Esophagus squamous epithelium (tissue), 5 donors: Measurements from ENCODE around the gene SFMBT1. TPM values are rescaled to one million over a fixed set of nuclear protein-coding genes. Genes with fewer than 3 reads are reported as not detected.

Experiments
- DNase-seq: peaks from one replicate; lab custom pipeline; 2025; lab: John Stamatoyannopoulos, UW
- H3K27ac ChIP-seq, 4 donors: fragments of 200-600 bp; sonication (generic); one replicate each; pipeline ENCODE4 v1.5.1; 2016 to 2019; ENCODE audit warnings: mild to moderate bottlenecking in 1 of 4
- H3K27me3 ChIP-seq, 4 donors: fragments of 200-600 bp; sonication (generic); 1 replicate in 3 of 4; 2 replicates in 1 of 4; pipeline versions ENCODE4 v1.5.1 to v1.6.0; 2017 to 2021; ENCODE audit warnings: antibody characterized with exemption in 1 of 4
- H3K36me3 ChIP-seq, 3 donors: fragments of 200-600 bp; sonication (generic); one replicate each; pipeline ENCODE4 v1.5.1; 2016 to 2019
- H3K4me1 ChIP-seq, 3 donors: fragments of 200-600 bp; sonication (generic); one replicate each; pipeline ENCODE4 v1.5.1; 2017 to 2019
- H3K4me3 ChIP-seq, 4 donors: fragments of 200-600 bp; sonication (generic); 1 replicate in 3 of 4; 2 replicates in 1 of 4; pipeline ENCODE4 v1.5.1; 2016 to 2019; ENCODE audit warnings: mild to moderate bottlenecking in 2 of 4, moderate library complexity in 1 of 4
- H3K9me3 ChIP-seq, 3 donors: fragments of 200-600 bp; sonication (generic); one replicate each; pipeline ENCODE4 v1.5.1; 2016 to 2019
- CTCF ChIP-seq, 6 experiments: fragments of 450-650 bp in 4 of 6; fragments of 200-600 bp in 2 of 6; sonication (generic) in 2 of 6; IDR thresholded peaks; one replicate each; pipeline ENCODE4 v1.5.1; 2016 to 2019; ENCODE audit warnings: antibody characterized with exemption in 6 of 6, mild to moderate bottlenecking in 4 of 6, moderate library complexity in 4 of 6
- POLR2A ChIP-seq, 4 donors: fragments of 450-650 bp; IDR thresholded peaks; one replicate each; pipeline ENCODE4 v1.6.1; 2017; ENCODE audit warnings: antibody characterized with exemption in 4 of 4, mild to moderate bottlenecking in 4 of 4, moderate library complexity in 3 of 4
- WGBS, 2 donors: methylation state at CpG; one replicate each; pipeline ENCODE4 v1.1.5; 2018; 5-methylcytosine and 5-hydroxymethylcytosine counted together
- intact Hi-C: fragments of 100-400 bp; cut with DNase I; formaldehyde crosslinking; loops from one replicate; pipeline ENCODE4 v1.15.0; 2022
- total RNA-seq, 4 donors: library from RNA; depleted of rRNA; stranded (reverse); fragments of >200 nt; gene quantifications; one replicate each; pipeline ENCODE4 v1.1.0, GENCODE V29; 2016
- donor health status: DM: yes; HTN: yes; CAD: no.

SFMBT1 gene
- total RNA-seq, 4 donors from 2014 or later: 6.6 to 26.7 (median 9.4) TPM

DNA sequence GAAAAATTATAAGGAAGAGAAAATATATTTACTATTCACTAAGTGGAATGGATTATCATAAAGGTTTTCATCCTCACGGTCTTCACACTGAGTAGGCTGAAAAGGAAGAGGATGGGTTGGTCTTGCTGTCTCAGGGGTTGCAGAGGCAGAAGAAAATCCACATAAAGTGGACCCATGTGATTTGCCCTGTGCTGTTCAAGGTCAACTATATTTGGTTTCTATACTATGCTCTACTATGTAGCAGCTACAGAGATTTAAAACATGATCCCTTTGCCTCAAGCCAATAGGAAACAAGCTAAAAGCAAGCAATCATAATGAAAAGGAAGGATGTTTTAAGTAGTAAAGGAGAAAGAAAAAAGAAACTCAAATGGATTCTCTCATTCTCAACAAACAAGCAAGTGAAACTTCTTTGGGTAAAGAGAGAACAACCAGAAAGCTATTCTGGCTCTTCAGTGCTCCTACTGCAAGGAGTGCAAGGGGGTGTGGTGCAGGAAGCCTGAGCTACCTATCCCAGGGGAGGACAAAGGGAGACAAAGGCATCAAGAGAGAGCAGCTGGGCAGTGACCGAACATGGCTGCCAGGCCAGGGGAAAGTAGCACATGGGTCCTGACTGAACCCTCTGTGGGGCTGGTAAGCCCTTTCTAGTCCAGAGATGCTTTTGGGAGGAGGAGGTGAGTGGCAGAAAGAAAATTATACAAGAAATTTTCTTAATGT, 35.9 kb downstream of the SFMBT1 start:
- TF ChIP-seq CTCF (IDR thresholded peaks at IDR 0.05) (no peak), POLR2A (IDR thresholded peaks at IDR 0.05) (no peak)
- intact Hi-C loops: no loop called here
- Histone ChIP-seq H3K36me3 (peaks cover 0 to 4% (median 0%) of the 10 kb centered on the region in 3 donors), H3K4me3 (no peak overlapping the region), H3K4me1 (no peaks in the 10 kb centered on the region), H3K27me3 (no peaks in the 10 kb centered on the region), H3K9me3 (no peaks in the 10 kb centered on the region), H3K27ac (no peak overlapping the region)
- no peak for DNase-seq
- 63 to 75% methylated on average over 2 of the region's 2 CpGs for WGBS, 2 donors

- Histone ChIP-seq H3K4me1 (no peaks in the 10 kb centered on the region), H3K9me3 (no peaks in the 10 kb centered on the region), H3K4me3 (no peak overlapping the region), H3K36me3 (no peaks in the 10 kb centered on the region), H3K27me3 (no peaks in the 10 kb centered on the region), H3K27ac (no peak overlapping the region)
- TF ChIP-seq CTCF (IDR thresholded peaks at IDR 0.05): no peak
- TF ChIP-seq POLR2A (IDR thresholded peaks at IDR 0.05): no peak
- intact Hi-C loops: no loop called here
- 84 to 91% methylated on average over 6 of the region's 6 CpGs for WGBS, 2 donors
- DNase-seq: no peak
Observed at GRCh38 chr3:53008932-53009331, 36.9 kb downstream of the SFMBT1 start.

DNA sequence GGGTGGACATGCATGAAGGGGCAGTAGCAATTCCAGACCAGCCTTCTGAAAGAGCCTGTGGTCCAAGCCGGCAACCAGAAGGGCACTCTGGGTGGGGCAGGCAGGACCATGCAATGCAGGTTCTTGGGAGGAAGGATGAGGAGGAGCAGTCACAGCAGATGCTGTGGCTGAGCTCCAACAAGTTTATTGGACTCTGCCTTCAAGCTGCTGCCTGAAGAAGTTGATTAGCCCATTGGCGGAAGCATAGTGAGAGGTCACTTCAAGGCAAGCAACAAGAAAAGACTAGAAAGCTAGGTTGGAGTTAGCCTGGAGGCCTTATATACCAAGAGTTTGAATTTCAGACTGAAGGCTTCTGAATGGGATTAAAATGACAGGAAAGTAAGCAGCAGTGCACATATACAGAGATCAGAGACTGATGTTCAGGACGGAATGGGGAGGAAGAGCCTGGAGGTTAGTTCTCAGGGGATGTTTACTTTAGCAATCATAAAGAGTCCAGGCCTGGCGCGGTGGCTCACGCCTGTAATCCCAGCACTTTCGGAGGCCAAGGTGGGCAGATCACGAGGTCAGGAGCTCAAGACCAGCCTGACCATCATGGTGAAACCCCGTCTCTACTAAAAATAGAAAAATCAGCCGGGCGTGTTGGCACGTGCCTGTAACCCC, 39.9 kb downstream of the SFMBT1 start:
- H3K36me3 ChIP-seq: no peaks in the 10 kb centered on the region
- TF ChIP-seq CTCF (IDR thresholded peaks at IDR 0.05): no peak
- no peak for TF ChIP-seq POLR2A (IDR thresholded peaks at IDR 0.05)
- intact Hi-C loops: no loop called here
- H3K4me1 ChIP-seq: no peaks in the 10 kb centered on the region
- no peak overlapping the region for H3K4me3 ChIP-seq
- H3K27ac ChIP-seq: no peak overlapping the region
- no peak for DNase-seq
- H3K27me3 ChIP-seq: no peaks in the 10 kb centered on the region
- no peaks in the 10 kb centered on the region for H3K9me3 ChIP-seq
- WGBS, 2 donors: 79 to 80% methylated on average over 9 to 12 of the region's 12 CpGs

DNA sequence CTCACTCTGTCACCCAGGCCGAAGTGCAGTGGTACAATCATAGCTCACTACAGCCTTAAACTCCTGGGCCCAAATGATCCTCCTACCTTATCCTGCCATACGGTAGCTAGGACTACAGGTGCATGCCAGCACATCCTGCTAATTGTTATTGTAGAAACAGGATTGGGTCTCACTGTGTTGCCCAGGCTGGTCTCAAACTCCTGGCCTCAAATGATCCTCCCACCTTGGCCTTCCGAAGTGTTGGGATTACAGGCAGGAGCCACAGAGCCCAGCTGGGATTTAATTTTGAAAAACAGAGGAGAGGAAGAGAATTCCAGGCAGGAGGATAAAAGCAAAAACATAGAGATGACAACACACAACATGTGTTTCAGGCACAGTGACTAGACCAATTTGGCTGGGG, 40.5 kb downstream of the SFMBT1 start:
- H3K27me3 ChIP-seq: no peaks in the 10 kb centered on the region
- no peaks in the 10 kb centered on the region for H3K4me1 ChIP-seq
- intact Hi-C loops: no loop called here
- no peaks in the 10 kb centered on the region for H3K36me3 ChIP-seq
- TF ChIP-seq CTCF (IDR thresholded peaks at IDR 0.05): no peak
- TF ChIP-seq POLR2A (IDR thresholded peaks at IDR 0.05): no peak
- no peak for DNase-seq
- 58 to 77% methylated on average over 2 to 3 of the region's 3 CpGs for WGBS, 2 donors
- no peak overlapping the region for H3K27ac ChIP-seq
- no peaks in the 10 kb centered on the region for H3K9me3 ChIP-seq
- H3K4me3 ChIP-seq: no peak overlapping the region

GRCh38 chr3:53003320-53003719, 42.6 kb downstream of the SFMBT1 start:
- WGBS, 2 donors: 90 to 92% methylated on average over 7 of the region's 7 CpGs
- H3K4me1 ChIP-seq: no peaks in the 10 kb centered on the region
- intact Hi-C loops: no loop called here
- no peak overlapping the region for H3K27ac ChIP-seq
- no peak for DNase-seq
- H3K9me3 ChIP-seq: no peaks in the 10 kb centered on the region
- H3K36me3 ChIP-seq: no peaks in the 10 kb centered on the region
- TF ChIP-seq POLR2A (IDR thresholded peaks at IDR 0.05) (no peak), CTCF (IDR thresholded peaks at IDR 0.05) (no peak)
- no peaks in the 10 kb centered on the region for H3K27me3 ChIP-seq
- no peak overlapping the region for H3K4me3 ChIP-seq
